Stimulated activated naive CD4-positive, alpha-beta T cell treated with Interleukin-2 at 50 U/mL for 16 hours (primary cell): ENCODE data around the gene CLEC5A.
"Not testable (repeated sequence)": the region's sequence is repeated elsewhere in the genome, so short reads cannot be mapped to it uniquely, and the experiment has no call there.

Source experiments
- DNase-seq: peaks from one replicate; lab custom pipeline; 2025; lab: John Stamatoyannopoulos, UW

CLEC5A gene

GRCh38 chr7:141946796-141947195, at the start of gene CLEC5A:
CLEC5A (minus strand) TSS chr7:141946974; CDS start chr7:141946292, 682 bp downstream.
- DNase-seq: no peak

- DNase-seq: no peak
These were observed 46.6 kb upstream of the CLEC5A start for GRCh38 chr7:141993354-141993753.

GRCh38 chr7:141992688-141993087, 45.9 kb upstream of the CLEC5A start:
- DNase-seq: no peak

- DNase-seq: no peak
These were observed 45.4 kb upstream of the CLEC5A start for GRCh38 chr7:141992156-141992555.

GRCh38 chr7:141991140-141991539, 44.4 kb upstream of the CLEC5A start:
- no peak for DNase-seq

- no peak for DNase-seq
These were observed 43.4 kb upstream of the CLEC5A start for GRCh38 chr7:141990011-141990725.

GRCh38 chr7:141987803-141988202, 41.0 kb upstream of the CLEC5A start:
- DNase-seq: not testable (repeated sequence)

- DNase-seq: no peak
These were observed 40.1 kb upstream of the CLEC5A start for GRCh38 chr7:141986923-141987322.

- DNase-seq: not testable (repeated sequence)
These were observed 39.2 kb upstream of the CLEC5A start for GRCh38 chr7:141985926-141986325.

- DNase-seq: no peak
These were observed 32.8 kb upstream of the CLEC5A start for GRCh38 chr7:141979568-141979967.

GRCh38 chr7:141978351-141978750, 31.6 kb upstream of the CLEC5A start:
- DNase-seq: no peak

- DNase-seq: no peak
These were observed 29.9 kb upstream of the CLEC5A start for GRCh38 chr7:141976524-141977245.

GRCh38 chr7:141975806-141976523, 29.2 kb upstream of the CLEC5A start:
- peak; percentile 45 for DNase-seq

GRCh38 chr7:141974831-141975230, 28.1 kb upstream of the CLEC5A start:
- DNase-seq: no peak

GRCh38 chr7:141973673-141974072, 26.9 kb upstream of the CLEC5A start, which contains the start of gene TAS2R38:
TAS2R38 (minus strand) TSS chr7:141973773; CDS start chr7:141973689, 84 bp downstream.
- DNase-seq: no peak

- DNase-seq: no peak
These were observed 14.1 kb upstream of the CLEC5A start for GRCh38 chr7:141960687-141961422.

- no peak for DNase-seq
These were observed 9.3 kb upstream of the CLEC5A start for GRCh38 chr7:141956084-141956483.

- DNase-seq: no peak
These were observed 7.6 kb upstream of the CLEC5A start for GRCh38 chr7:141954334-141954733.

- no peak for DNase-seq
These were observed 5.7 kb upstream of the CLEC5A start for GRCh38 chr7:141952461-141952860.

- DNase-seq: no peak
These were observed 4.0 kb upstream of the CLEC5A start for GRCh38 chr7:141950806-141951205.

- no peak for DNase-seq
These were observed 3.1 kb upstream of the CLEC5A start for GRCh38 chr7:141949911-141950310.

GRCh38 chr7:141949451-141949850, 2.7 kb upstream of the CLEC5A start:
- DNase-seq: no peak
